PFSK-1 (cell line): ENCODE data around the gene PPEF1.

Experiments
- FOXP2 ChIP-seq: optimal IDR thresholded peaks from 2 replicates; pipeline ENCODE3; 2011; ENCODE audit warnings: borderline replicate concordance, control low read depth, inconsistent platforms; ENCODE audit not compliant: insufficient read depth; ENCODE audit errors: extremely low read length, extremely low read depth
- POLR2AphosphoS5 ChIP-seq: IDR thresholded peaks from 2 replicates; pipeline ENCODE4 v1.6.1; 2012; ENCODE audit warnings: low read depth, mild to moderate bottlenecking, control low read depth, low read length, moderate library complexity
- REST ChIP-seq, 2 experiments: IDR thresholded peaks; 2 replicates each; pipeline versions ENCODE4 v1.6.1 to v1.8.0; 2011 to 2012; ENCODE audit warnings: low read depth in 2 of 2, low read length in 2 of 2, control low read depth in 1 of 2, inconsistent platforms in 1 of 2, mild to moderate bottlenecking in 1 of 2, moderate library complexity in 1 of 2; ENCODE audit not compliant: insufficient read depth in 1 of 2
- SIN3A ChIP-seq: IDR thresholded peaks from 2 replicates; pipeline ENCODE4 v1.6.1; 2012; ENCODE audit warnings: mild to moderate bottlenecking, low read length, moderate library complexity, borderline replicate concordance; ENCODE audit not compliant: insufficient read depth
- TAF1 ChIP-seq: IDR thresholded peaks from 2 replicates; pipeline ENCODE4 v1.6.1; 2012; ENCODE audit warnings: low read length, control low read depth, borderline replicate concordance; ENCODE audit not compliant: insufficient read depth

PPEF1 gene

GRCh38 chrX:18682979-18683387 lies 24.5 kb upstream of the PPEF1 start:
- no peak for TF ChIP-seq TAF1
- no peak for TF ChIP-seq POLR2AphosphoS5
- no peak for TF ChIP-seq FOXP2
- TF ChIP-seq SIN3A, result no peak
- no peak for TF ChIP-seq REST (IDR thresholded peaks at IDR 0.05; ENCODE audit: insufficient read depth in 1 of 2, low read depth in 2 of 2, low read length in 2 of 2)

GRCh38 chrX:18687856-18688495 lies 19.5 kb upstream of the PPEF1 start:
- TF ChIP-seq SIN3A, result no peak
- no peak for TF ChIP-seq FOXP2
- no peak for TF ChIP-seq REST (IDR thresholded peaks at IDR 0.05; ENCODE audit: insufficient read depth in 1 of 2, low read depth in 2 of 2, low read length in 2 of 2)
- TF ChIP-seq TAF1, result no peak
- no peak for TF ChIP-seq POLR2AphosphoS5

GRCh38 chrX:18691431-18691830 lies 16.0 kb upstream of the PPEF1 start:
- TF ChIP-seq FOXP2 (no peak), POLR2AphosphoS5 (no peak), SIN3A (no peak), TAF1 (no peak), REST (IDR thresholded peaks at IDR 0.05; ENCODE audit: insufficient read depth in 1 of 2, low read depth in 2 of 2, low read length in 2 of 2) (no peak)

- TF ChIP-seq SIN3A (no peak), REST (IDR thresholded peaks at IDR 0.05; ENCODE audit: insufficient read depth in 1 of 2, low read depth in 2 of 2, low read length in 2 of 2) (no peak), FOXP2 (no peak), TAF1 (no peak), POLR2AphosphoS5 (no peak)
Observed at GRCh38 chrX:18692541-18692940, 14.9 kb upstream of the PPEF1 start.
